ENCODE data around the gene FILIP1L.

DNA sequence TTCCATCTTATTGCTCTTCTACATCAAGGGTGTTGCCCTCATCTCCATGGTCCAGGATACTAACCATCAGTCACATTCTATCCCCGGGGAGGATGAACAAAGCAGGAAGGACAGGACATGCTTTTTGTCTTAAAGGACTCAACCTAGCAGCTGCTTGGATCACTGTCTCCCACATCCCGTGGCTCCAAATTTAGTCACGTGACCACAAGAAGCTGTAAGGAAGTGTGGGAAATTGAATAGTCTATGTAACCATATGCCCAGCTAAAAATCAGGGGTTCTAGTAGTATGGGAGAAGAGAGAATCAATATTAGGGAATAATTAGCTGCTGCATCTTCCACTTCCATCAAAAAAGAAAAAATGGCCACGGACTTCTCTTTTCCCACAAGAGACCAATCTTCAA is 314.9 kb downstream of the FILIP1L start:
- TF ChIP-seq, protein P1, sequence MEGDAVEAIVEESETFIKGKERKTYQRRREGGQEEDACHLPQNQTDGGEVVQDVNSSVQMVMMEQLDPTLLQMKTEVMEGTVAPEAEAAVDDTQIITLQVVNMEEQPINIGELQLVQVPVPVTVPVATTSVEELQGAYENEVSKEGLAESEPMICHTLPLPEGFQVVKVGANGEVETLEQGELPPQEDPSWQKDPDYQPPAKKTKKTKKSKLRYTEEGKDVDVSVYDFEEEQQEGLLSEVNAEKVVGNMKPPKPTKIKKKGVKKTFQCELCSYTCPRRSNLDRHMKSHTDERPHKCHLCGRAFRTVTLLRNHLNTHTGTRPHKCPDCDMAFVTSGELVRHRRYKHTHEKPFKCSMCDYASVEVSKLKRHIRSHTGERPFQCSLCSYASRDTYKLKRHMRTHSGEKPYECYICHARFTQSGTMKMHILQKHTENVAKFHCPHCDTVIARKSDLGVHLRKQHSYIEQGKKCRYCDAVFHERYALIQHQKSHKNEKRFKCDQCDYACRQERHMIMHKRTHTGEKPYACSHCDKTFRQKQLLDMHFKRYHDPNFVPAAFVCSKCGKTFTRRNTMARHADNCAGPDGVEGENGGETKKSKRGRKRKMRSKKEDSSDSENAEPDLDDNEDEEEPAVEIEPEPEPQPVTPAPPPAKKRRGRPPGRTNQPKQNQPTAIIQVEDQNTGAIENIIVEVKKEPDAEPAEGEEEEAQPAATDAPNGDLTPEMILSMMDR (conservative IDR thresholded peaks at IDR 0.05), result no peak
- no peak for TF ChIP-seq ZFX (IDR thresholded peaks at IDR 0.05)
